ENCODE data around the gene SMARCD1.

DNA sequence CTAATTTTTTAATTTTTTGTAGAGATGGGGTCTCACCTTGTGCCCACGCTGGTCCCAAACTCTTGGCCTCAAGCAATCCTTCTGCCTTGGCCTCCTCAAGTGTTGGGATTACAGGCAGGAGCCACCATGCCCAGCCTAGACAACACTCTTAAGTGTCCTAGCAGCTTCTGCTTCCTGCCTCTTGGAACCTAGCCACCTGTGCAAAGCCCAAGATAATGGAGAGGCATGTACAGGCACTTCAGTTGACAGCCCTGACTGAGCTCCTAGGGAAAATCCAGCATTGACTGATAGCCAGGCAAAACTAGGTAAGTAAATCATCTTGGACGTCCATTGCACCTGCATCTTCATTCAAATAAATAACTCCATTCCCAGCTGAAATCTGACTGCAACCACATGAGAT is 42.4 kb downstream of the SMARCD1 start:
- no peak for TF ChIP-seq POLR2A (IDR thresholded peaks at IDR 0.05; ENCODE audit: low read length)
- TF ChIP-seq GATA1 (IDR thresholded peaks at IDR 0.05; ENCODE audit: low read depth, low read length), result no peak
